HCT116 (cell line): Measurements from ENCODE around the gene TSPAN11. TPM values are rescaled to one million over a fixed set of nuclear protein-coding genes. Genes with fewer than 3 reads are reported as not detected.

Experiments
- ATAC-seq: fragments of 200-7000 bp; cut with Tn5 transposase; 2 replicates; pipeline ENCODE4 v1.9.1; 2020; ENCODE audit warnings: mild to moderate bottlenecking, moderate library complexity
- BruUV-seq: library from RNA; stranded (reverse); fragments of 400-500 nt; replicated peaks from 2 replicates; lab custom pipeline; 2021; lab: Mats Ljungman, UMichigan
- CTCF ChIA-PET: fragments of 300-600 bp; sonication (Branson Sonifier 250); formaldehyde crosslinking; loops from one replicate; lab custom pipeline; 2021; ENCODE audit warnings: antibody characterized with exemption; lab: Charles Lee
- POLR2A ChIA-PET: fragments of 300-600, 350-600 bp; sonication (Branson Sonifier 250); formaldehyde crosslinking; loops from one replicate; lab custom pipeline; 2021; ENCODE audit warnings: antibody characterized with exemption; lab: Charles Lee
- RAD21 ChIA-PET, 2 experiments: fragments of 300-600 bp; sonication (Branson Sonifier 250); formaldehyde crosslinking; loops; one replicate each; lab custom pipeline; 2023; ENCODE audit warnings: low total read pairs in 2 of 2; ENCODE audit not compliant: uncharacterized antibody in 2 of 2, unreplicated experiment in 2 of 2, low non-redundant PET in 1 of 2; lab: Charles Lee
- DNase-seq: peaks from one replicate; pipeline ENCODE4 v3.0.0-alpha.2; 2010; ENCODE audit warnings: low read depth, low spot score
- H2AFZ ChIP-seq: fragments of 200-600 bp; shearing (Covaris generic), sonication (generic); 2 replicates; pipeline ENCODE4 v1.6.1; 2017; ENCODE audit warnings: low read depth, mixed run types, mixed read lengths, antibody characterized with exemption, low read length; ENCODE audit not compliant: poor library complexity, severe bottlenecking
- H3K27ac ChIP-seq: 2 replicates; pipeline ENCODE4 v1.5.1; 2012; ENCODE audit warnings: low read depth, low read length
- H3K27me3 ChIP-seq: fragments of 200-600 bp; sonication (generic); 2 replicates; pipeline ENCODE4 v1.6.1; 2016; ENCODE audit warnings: mixed run types, low read length, mixed read lengths; ENCODE audit not compliant: insufficient read depth
- H3K36me3 ChIP-seq, 2 experiments: fragments of 200-500 bp in 1 of 2; fragments of 200-600 bp in 1 of 2; sonication (Bioruptor generic) in 1 of 2; sonication (generic) in 1 of 2; 2 replicates each; pipeline versions ENCODE4 v1.5.1 to v1.6.1; 2014 to 2016; ENCODE audit warnings: low read length in 2 of 2, inconsistent platforms in 1 of 2, mixed read lengths in 1 of 2, mixed run types in 1 of 2; ENCODE audit not compliant: insufficient read depth in 2 of 2, control insufficient read depth in 1 of 2
- H3K4me1 ChIP-seq, 2 experiments: fragments of 200-600 bp in 1 of 2; sonication (generic) in 1 of 2; 2 replicates each; pipeline versions ENCODE4 v1.5.1 to v1.6.1; 2012 to 2017; ENCODE audit warnings: low read length in 2 of 2, inconsistent platforms in 1 of 2, mild to moderate bottlenecking in 1 of 2, mixed read lengths in 1 of 2, mixed run types in 1 of 2, moderate library complexity in 1 of 2; ENCODE audit not compliant: insufficient read depth in 2 of 2, control insufficient read depth in 1 of 2
- H3K4me2 ChIP-seq: fragments of 200-600 bp; sonication (generic); 2 replicates; pipeline ENCODE4 v1.6.1; 2017; ENCODE audit warnings: mixed run types, low read length, mixed read lengths
- H3K4me3 ChIP-seq, 2 experiments: fragments of 200-600 bp in 1 of 2; sonication (generic) in 1 of 2; replicated peaks in 1 of 2; 2 replicates each; pipeline ENCODE4 v1.5.1; 2011 to 2016; ENCODE audit warnings: low read length in 2 of 2, control low read depth in 1 of 2, low read depth in 1 of 2, mild to moderate bottlenecking in 1 of 2, mixed read lengths in 1 of 2, mixed run types in 1 of 2
- H3K79me2 ChIP-seq: fragments of 200-600 bp; sonication (generic); 2 replicates; pipeline ENCODE4 v1.6.1; 2017; ENCODE audit warnings: mild to moderate bottlenecking, mixed run types, low read length, moderate library complexity, mixed read lengths; ENCODE audit not compliant: insufficient read depth
- H3K9ac ChIP-seq: fragments of 200-600 bp; sonication (generic); 2 replicates; pipeline ENCODE4 v1.6.1; 2016; ENCODE audit warnings: low read length, mixed read lengths
- H3K9me2 ChIP-seq: fragments of 200-600 bp; sonication (generic), shearing (Covaris generic); 2 replicates; pipeline ENCODE4 v1.6.1; 2017; ENCODE audit warnings: mixed run types, mild to moderate bottlenecking, moderate library complexity; ENCODE audit not compliant: insufficient read depth
- H3K9me3 ChIP-seq, 2 experiments: fragments of 200-500 bp in 1 of 2; fragments of 200-600 bp in 1 of 2; sonication (Bioruptor generic) in 1 of 2; sonication (generic) in 1 of 2; 2 replicates each; pipeline ENCODE4 v1.6.1; 2014 to 2017; ENCODE audit warnings: low read length in 2 of 2, mixed read lengths in 2 of 2, inconsistent platforms in 1 of 2, low read depth in 1 of 2, mild to moderate bottlenecking in 1 of 2, mixed run types in 1 of 2, moderate library complexity in 1 of 2; ENCODE audit not compliant: control insufficient read depth in 1 of 2, insufficient read depth in 1 of 2
- H4K20me1 ChIP-seq: fragments of 200-600 bp; sonication (generic), shearing (Covaris generic); 2 replicates; pipeline ENCODE4 v1.6.1; 2017; ENCODE audit warnings: mixed run types, mild to moderate bottlenecking, moderate library complexity; ENCODE audit not compliant: insufficient read depth
- ATF3 ChIP-seq: IDR thresholded peaks from 2 replicates; pipeline ENCODE4 v1.6.1; 2012
- CEBPB ChIP-seq: IDR thresholded peaks from 2 replicates; pipeline ENCODE4 v1.6.1; 2012; ENCODE audit warnings: low read depth
- CTCF ChIP-seq, 3 experiments: fragments of 200-600 bp in 1 of 3; sonication (generic) in 1 of 3; IDR thresholded peaks in 2 of 3; conservative IDR thresholded peaks in 1 of 3; 2 replicates each; pipeline ENCODE4 v1.5.1; 2012 to 2017; ENCODE audit warnings: low read depth in 2 of 3, low read length in 2 of 3, antibody characterized with exemption in 1 of 3, borderline replicate concordance in 1 of 3, control low read depth in 1 of 3, mild to moderate bottlenecking in 1 of 3, mixed read lengths in 1 of 3, mixed run types in 1 of 3, moderate library complexity in 1 of 3; ENCODE audit not compliant: insufficient read depth in 1 of 3
- EZH2phosphoT487 ChIP-seq: fragments of 200-600 bp; IDR thresholded peaks from 2 replicates; pipeline ENCODE4 v1.6.1; 2018; ENCODE audit warnings: antibody characterized with exemption, borderline replicate concordance
- JUND ChIP-seq: IDR thresholded peaks from 2 replicates; pipeline ENCODE4 v1.6.1; 2012
- POLR2A ChIP-seq: IDR thresholded peaks from 2 replicates; pipeline ENCODE4 v1.7.0; 2011; ENCODE audit warnings: borderline replicate concordance; ENCODE audit not compliant: insufficient read depth, insufficient read length; ENCODE audit errors: extremely low read depth
- RAD21 ChIP-seq: IDR thresholded peaks from 2 replicates; pipeline ENCODE4 v1.6.1; 2012; ENCODE audit warnings: low read depth, mild to moderate bottlenecking
- SIN3A ChIP-seq: IDR thresholded peaks from 2 replicates; pipeline ENCODE4 v1.6.1; 2012; ENCODE audit warnings: low read depth
- intact Hi-C: fragments of 100-400 bp; cut with micrococcal nuclease; formaldehyde crosslinking; loops from 2 replicates; pipeline ENCODE4 v1.10.0; 2022
- total RNA-seq: library from RNA; stranded (reverse); gene quantifications from one replicate; pipeline ENCODE4 v1.2.1, GENCODE V29; 2021; ENCODE audit not compliant: unreplicated experiment
- TF ChIP-seq, protein P1 (sequence below): IDR thresholded peaks from 2 replicates; pipeline ENCODE4 v1.6.1; 2012

Gene TSPAN11
- total RNA-seq, 1 experiment from 2014 or later = not detected

DNA sequence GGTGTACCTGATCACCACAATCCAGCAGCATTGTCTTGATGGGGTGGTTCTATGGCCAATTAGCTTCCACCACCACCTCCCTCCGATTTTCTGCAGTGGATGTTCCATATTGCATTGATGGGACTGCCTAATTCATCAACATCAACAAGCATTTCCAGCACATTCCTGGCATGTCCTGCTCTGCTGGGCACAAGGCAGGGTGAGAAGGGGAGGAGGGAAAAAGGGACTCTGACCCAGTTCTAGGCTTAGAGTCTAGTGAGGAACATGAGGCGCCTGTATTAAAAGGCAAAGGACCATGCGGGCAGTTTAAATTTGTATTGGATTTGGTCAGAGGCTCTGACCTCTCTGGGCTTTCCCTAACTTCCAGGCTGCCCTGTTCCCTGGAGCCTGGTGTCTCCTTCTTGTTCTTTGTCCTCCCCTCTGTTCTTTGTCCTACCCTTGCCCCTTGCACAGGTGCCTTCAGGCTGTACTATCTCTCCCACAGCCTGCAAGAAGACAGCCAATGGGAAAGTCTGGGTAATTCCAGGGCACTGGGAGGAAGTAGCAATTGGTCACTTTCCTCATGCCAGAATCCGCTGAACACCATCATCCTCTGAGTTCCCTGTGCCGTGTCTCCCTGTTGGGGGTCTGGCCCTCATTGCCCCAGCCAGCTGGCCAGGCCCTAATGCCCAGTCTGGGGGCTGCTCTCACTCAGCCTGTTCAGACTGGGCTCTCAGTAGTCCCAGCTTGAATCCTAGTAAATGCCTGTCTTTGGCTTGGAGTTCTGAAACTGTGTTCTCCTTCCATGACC lies 43.3 kb downstream of the TSPAN11 start (continued):
- TF ChIP-seq, protein P1, sequence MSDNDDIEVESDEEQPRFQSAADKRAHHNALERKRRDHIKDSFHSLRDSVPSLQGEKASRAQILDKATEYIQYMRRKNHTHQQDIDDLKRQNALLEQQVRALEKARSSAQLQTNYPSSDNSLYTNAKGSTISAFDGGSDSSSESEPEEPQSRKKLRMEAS = no peak
- no peak for TF ChIP-seq JUND
- no peak for TF ChIP-seq ATF3
- no peak for TF ChIP-seq CEBPB
- TF ChIP-seq POLR2A = no peak
- TF ChIP-seq EZH2phosphoT487 = no peak
- no peak for TF ChIP-seq CTCF (IDR thresholded peaks at IDR 0.05 in 2 of 3, conservative IDR thresholded peaks at IDR 0.05 in 1 of 3; ENCODE audit: borderline replicate concordance in 1 of 3, insufficient read depth in 1 of 3, low read depth in 2 of 3, low read length in 2 of 3)

- ATAC-seq (no peak), DNase-seq (no peak)
- ChIA-PET RAD21 (no interaction called here), POLR2A (no interaction called here), CTCF (interaction anchor here (2.8 kb wide), 1 partner anchor 16 kb away, joined by 8 read pairs; no protein-coding TSS in a partner anchor)
- intact Hi-C loops = no loop called here
- no peaks in the 10 kb centered on the region for H3K9me3 ChIP-seq
- no peaks in the 10 kb centered on the region for H3K9me2 ChIP-seq
- H3K79me2 ChIP-seq = no peaks in the 10 kb centered on the region
- no peak overlapping the region for H2AFZ ChIP-seq
- no peaks in the 10 kb centered on the region for H3K4me1 ChIP-seq
- peaks cover 32% of the 10 kb centered on the region; the same call in 1 of the 2 replicates for H3K27me3 ChIP-seq
- no peaks in the 10 kb centered on the region for H4K20me1 ChIP-seq
- no peak overlapping the region for H3K4me2 ChIP-seq
- BruUV-seq = no TSS peak
- H3K9ac ChIP-seq = no peak overlapping the region
- no peak overlapping the region for H3K4me3 ChIP-seq
- no peak for TF ChIP-seq RAD21
- TF ChIP-seq JUND = no peak
- TF ChIP-seq, protein P1 = no peak
- no peak for TF ChIP-seq POLR2A
- no peak for TF ChIP-seq SIN3A
- no peaks in the 10 kb centered on the region for H3K36me3 ChIP-seq
- H3K27ac ChIP-seq = no peak overlapping the region
Observed at GRCh38 chr12:30970559-30971197, 44.1 kb downstream of the TSPAN11 start.
